Measurements from ENCODE around the gene DHRS3. TPM values are rescaled to one million over a fixed set of nuclear protein-coding genes. Genes with fewer than 3 reads are reported as not detected.

Gene DHRS3
- total RNA-seq, 4 donors from 2014 or later = 73.3 to 86.9 (median 80.2) TPM

- H3K4me3 ChIP-seq = no peak overlapping the region
- H3K36me3 ChIP-seq = no peaks in the 10 kb centered on the region
- no peak for TF ChIP-seq EP300 (IDR thresholded peaks at IDR 0.05)
- TF ChIP-seq, protein P1, sequence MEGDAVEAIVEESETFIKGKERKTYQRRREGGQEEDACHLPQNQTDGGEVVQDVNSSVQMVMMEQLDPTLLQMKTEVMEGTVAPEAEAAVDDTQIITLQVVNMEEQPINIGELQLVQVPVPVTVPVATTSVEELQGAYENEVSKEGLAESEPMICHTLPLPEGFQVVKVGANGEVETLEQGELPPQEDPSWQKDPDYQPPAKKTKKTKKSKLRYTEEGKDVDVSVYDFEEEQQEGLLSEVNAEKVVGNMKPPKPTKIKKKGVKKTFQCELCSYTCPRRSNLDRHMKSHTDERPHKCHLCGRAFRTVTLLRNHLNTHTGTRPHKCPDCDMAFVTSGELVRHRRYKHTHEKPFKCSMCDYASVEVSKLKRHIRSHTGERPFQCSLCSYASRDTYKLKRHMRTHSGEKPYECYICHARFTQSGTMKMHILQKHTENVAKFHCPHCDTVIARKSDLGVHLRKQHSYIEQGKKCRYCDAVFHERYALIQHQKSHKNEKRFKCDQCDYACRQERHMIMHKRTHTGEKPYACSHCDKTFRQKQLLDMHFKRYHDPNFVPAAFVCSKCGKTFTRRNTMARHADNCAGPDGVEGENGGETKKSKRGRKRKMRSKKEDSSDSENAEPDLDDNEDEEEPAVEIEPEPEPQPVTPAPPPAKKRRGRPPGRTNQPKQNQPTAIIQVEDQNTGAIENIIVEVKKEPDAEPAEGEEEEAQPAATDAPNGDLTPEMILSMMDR (IDR thresholded peaks at IDR 0.05) = no peak
- TF ChIP-seq POLR2AphosphoS5 (IDR thresholded peaks at IDR 0.05) = no peak
- TF ChIP-seq POLR2A (IDR thresholded peaks at IDR 0.05) = no peak
- H3K27me3 ChIP-seq = no peaks in the 10 kb centered on the region
- H3K9me3 ChIP-seq = no peaks in the 10 kb centered on the region
- no peaks in the 10 kb centered on the region for H3K4me1 ChIP-seq
- no peak for DNase-seq (ENCODE audit: low spot score in 2 of 2)
- H3K27ac ChIP-seq = no peak overlapping the region
- WGBS = 89% methylated on average over 9 of the region's 15 CpGs
Observed at GRCh38 chr1:12629985-12630760, 12.2 kb upstream of the DHRS3 start.

- WGBS = no CpG with 5 or more reads among the region's 1 CpG
- H3K9me3 ChIP-seq = no peaks in the 10 kb centered on the region
- TF ChIP-seq, protein P1 (IDR thresholded peaks at IDR 0.05) = no peak
- TF ChIP-seq POLR2AphosphoS5 (IDR thresholded peaks at IDR 0.05) (no peak), EP300 (IDR thresholded peaks at IDR 0.05) (no peak), POLR2A (IDR thresholded peaks at IDR 0.05) (no peak)
- H3K4me3 ChIP-seq = no peak overlapping the region
- no peak for DNase-seq (ENCODE audit: low spot score in 2 of 2)
- H3K27ac ChIP-seq = no peak overlapping the region
- H3K27me3 ChIP-seq = no peaks in the 10 kb centered on the region
- H3K4me1 ChIP-seq = no peaks in the 10 kb centered on the region
- H3K36me3 ChIP-seq = no peaks in the 10 kb centered on the region
Observed at GRCh38 chr1:12629511-12629956, 11.5 kb upstream of the DHRS3 start.

- Histone ChIP-seq H3K9me3 (no peaks in the 10 kb centered on the region), H3K27ac (no peak overlapping the region), H3K4me3 (no peak overlapping the region), H3K4me1 (peaks cover 10% of the 10 kb centered on the region), H3K27me3 (no peaks in the 10 kb centered on the region), H3K36me3 (no peaks in the 10 kb centered on the region)
- 82% methylated on average over 5 of the region's 5 CpGs for WGBS
- TF ChIP-seq, protein P1 (IDR thresholded peaks at IDR 0.05) = no peak
- TF ChIP-seq POLR2A (IDR thresholded peaks at IDR 0.05) (no peak), EP300 (IDR thresholded peaks at IDR 0.05) (no peak), POLR2AphosphoS5 (IDR thresholded peaks at IDR 0.05) (no peak)
- no peak for DNase-seq (ENCODE audit: low spot score in 2 of 2)
Observed at GRCh38 chr1:12627296-12627695, 9.3 kb upstream of the DHRS3 start.

- DNase-seq (ENCODE audit: low spot score in 2 of 2) = no peak
- no peak overlapping the region for H3K27ac ChIP-seq
- no peak for TF ChIP-seq EP300 (IDR thresholded peaks at IDR 0.05)
- TF ChIP-seq POLR2A (IDR thresholded peaks at IDR 0.05) = no peak
- no peak for TF ChIP-seq POLR2AphosphoS5 (IDR thresholded peaks at IDR 0.05)
- peaks cover 14% of the 10 kb centered on the region for H3K4me1 ChIP-seq
- H3K27me3 ChIP-seq = no peaks in the 10 kb centered on the region
- H3K4me3 ChIP-seq = no peak overlapping the region
- H3K36me3 ChIP-seq = no peaks in the 10 kb centered on the region
- WGBS = 66% methylated on average over 4 of the region's 4 CpGs
- H3K9me3 ChIP-seq = no peaks in the 10 kb centered on the region
Observed at GRCh38 chr1:12626888-12627287, 8.9 kb upstream of the DHRS3 start.

GRCh38 chr1:12625276-12625675, 7.3 kb upstream of the DHRS3 start:
- TF ChIP-seq POLR2AphosphoS5 (IDR thresholded peaks at IDR 0.05) (no peak), POLR2A (IDR thresholded peaks at IDR 0.05) (no peak), EP300 (IDR thresholded peaks at IDR 0.05) (no peak)
- TF ChIP-seq, protein P1 (IDR thresholded peaks at IDR 0.05) = no peak
- no peak for DNase-seq (ENCODE audit: low spot score in 2 of 2)
- no peaks in the 10 kb centered on the region for H3K27me3 ChIP-seq
- WGBS = 88% methylated on average over 6 of the region's 6 CpGs
- H3K27ac ChIP-seq = no peak overlapping the region
- no peak overlapping the region for H3K4me3 ChIP-seq
- H3K9me3 ChIP-seq = no peaks in the 10 kb centered on the region
- no peaks in the 10 kb centered on the region for H3K36me3 ChIP-seq
- H3K4me1 ChIP-seq = peaks cover 24% of the 10 kb centered on the region

All from suprapubic skin (tissue), 4 donors.